HG03159 (cell line): Measurements from ENCODE around the gene AUTS2.

Experiments
- ATAC-seq: cut with Tn5 transposase; IDR thresholded peaks from one replicate; pipeline ENCODE4 v1.9.1; 2021; ENCODE audit warnings: mild to moderate bottlenecking, moderate library complexity; ENCODE audit not compliant: unreplicated experiment

AUTS2 gene

GRCh38 chr7:70542750-70543376 lies 944.6 kb downstream of the AUTS2 start:
- no peak for ATAC-seq

- ATAC-seq, result no peak
Measured at GRCh38 chr7:70544016-70544415, 945.7 kb downstream of the AUTS2 start.

- ATAC-seq, result no peak
Measured at GRCh38 chr7:70545214-70545613, 946.9 kb downstream of the AUTS2 start.

- no peak for ATAC-seq
Measured at GRCh38 chr7:70552141-70552540, 953.9 kb downstream of the AUTS2 start.

GRCh38 chr7:70553364-70553763 lies 955.1 kb downstream of the AUTS2 start:
- ATAC-seq, result no peak

GRCh38 chr7:70554646-70555045 lies 956.4 kb downstream of the AUTS2 start:
- no peak for ATAC-seq

- ATAC-seq, result no peak
Measured at GRCh38 chr7:70556761-70557160, 958.5 kb downstream of the AUTS2 start.

GRCh38 chr7:70557338-70557737 lies 959.1 kb downstream of the AUTS2 start:
- no peak for ATAC-seq

GRCh38 chr7:70559815-70560214 lies 961.5 kb downstream of the AUTS2 start:
- ATAC-seq, result no peak

- no peak for ATAC-seq
Measured at GRCh38 chr7:70563960-70564359, 965.7 kb downstream of the AUTS2 start.

GRCh38 chr7:70565721-70566370 lies 967.6 kb downstream of the AUTS2 start:
- no peak for ATAC-seq

- ATAC-seq, result no peak
Measured at GRCh38 chr7:70566671-70567070, 968.4 kb downstream of the AUTS2 start.

- ATAC-seq, result no peak
Measured at GRCh38 chr7:70568674-70569334, 970.5 kb downstream of the AUTS2 start.

- ATAC-seq, result no peak
Measured at GRCh38 chr7:70569335-70569819, 971.1 kb downstream of the AUTS2 start.

GRCh38 chr7:70570029-70570428 lies 971.8 kb downstream of the AUTS2 start:
- ATAC-seq, result no peak

GRCh38 chr7:70570961-70571360 lies 972.7 kb downstream of the AUTS2 start:
- ATAC-seq, result no peak

- ATAC-seq, result no peak
Measured at GRCh38 chr7:70571403-70571934, 973.2 kb downstream of the AUTS2 start.

- ATAC-seq, result no peak
Measured at GRCh38 chr7:70571961-70572360, 973.7 kb downstream of the AUTS2 start.

GRCh38 chr7:70572571-70572970 lies 974.3 kb downstream of the AUTS2 start:
- ATAC-seq, result no peak

GRCh38 chr7:70573071-70573661 lies 974.9 kb downstream of the AUTS2 start:
- ATAC-seq, result no peak

- ATAC-seq, result no peak
Measured at GRCh38 chr7:70573696-70574095, 975.4 kb downstream of the AUTS2 start.
